OCI-LY1 (cell line): ENCODE data around the gene TSPAN12.

Source experiments
- H2AFZ ChIP-seq: fragments of 200-600 bp; sonication (generic), shearing (Covaris generic); 2 replicates; pipeline ENCODE4 v1.6.0; 2014; ENCODE audit warnings: antibody characterized with exemption, mild to moderate bottlenecking, low read length
- H3F3A ChIP-seq: fragments of 200-600 bp; sonication (generic), shearing (Covaris generic); 2 replicates; pipeline ENCODE4 v1.6.0; 2014; ENCODE audit warnings: mild to moderate bottlenecking, antibody characterized with exemption, low read length, moderate library complexity; ENCODE audit not compliant: insufficient read depth
- H3K27ac ChIP-seq: fragments of 200-600 bp; sonication (generic); 2 replicates; pipeline ENCODE4 v1.5.1; 2014; ENCODE audit warnings: low read length, mixed run types, mild to moderate bottlenecking, low read depth; ENCODE audit not compliant: poor library complexity, severe bottlenecking
- H3K27me3 ChIP-seq: fragments of 200-600 bp; sonication (generic); 2 replicates; pipeline ENCODE4 v1.6.0; 2014; ENCODE audit warnings: antibody characterized with exemption, mild to moderate bottlenecking, low read length, moderate library complexity; ENCODE audit not compliant: insufficient read depth
- H3K36me3 ChIP-seq: fragments of 200-600 bp; sonication (generic); 2 replicates; pipeline ENCODE4 v1.6.1; 2014; ENCODE audit warnings: mild to moderate bottlenecking, antibody characterized with exemption, low read length, moderate library complexity, mixed read lengths; ENCODE audit not compliant: insufficient read depth
- H3K4me1 ChIP-seq: fragments of 200-600 bp; sonication (generic); 2 replicates; pipeline ENCODE4 v1.5.1; 2014; ENCODE audit warnings: mild to moderate bottlenecking, low read length, moderate library complexity; ENCODE audit not compliant: insufficient read depth, severe bottlenecking
- H3K4me2 ChIP-seq: fragments of 200-600 bp; sonication (generic), shearing (Covaris generic); 2 replicates; pipeline ENCODE4 v1.6.1; 2014; ENCODE audit warnings: low read length
- H3K4me3 ChIP-seq: fragments of 200-600 bp; sonication (generic); 2 replicates; pipeline ENCODE4 v1.5.1; 2014; ENCODE audit warnings: low read length, low read depth, mild to moderate bottlenecking, mixed read lengths; ENCODE audit not compliant: poor library complexity, severe bottlenecking
- H3K79me2 ChIP-seq: fragments of 200-600 bp; shearing (Covaris generic); 2 replicates; pipeline ENCODE4 v1.6.1; 2016; ENCODE audit warnings: mixed run types, low read length, mixed read lengths; ENCODE audit not compliant: insufficient read depth
- H3K9ac ChIP-seq: fragments of 200-600 bp; sonication (generic), shearing (Covaris generic); 2 replicates; pipeline ENCODE4 v1.6.1; 2014; ENCODE audit warnings: mild to moderate bottlenecking, low read length, mixed read lengths
- H3K9me2 ChIP-seq: fragments of 200-600 bp; sonication (generic), shearing (Covaris generic); 2 replicates; pipeline ENCODE4 v1.6.1; 2014; ENCODE audit warnings: low read depth, mild to moderate bottlenecking, low read length, mixed read lengths
- H3K9me3 ChIP-seq: fragments of 200-600 bp; shearing (Covaris generic); 2 replicates; pipeline ENCODE4 v1.6.1; 2014; ENCODE audit warnings: low read length, mixed read lengths
- H4K20me1 ChIP-seq: fragments of 200-600 bp; sonication (generic), shearing (Covaris generic); 2 replicates; pipeline ENCODE4 v1.6.0; 2016; ENCODE audit warnings: mild to moderate bottlenecking, low read length; ENCODE audit not compliant: insufficient read depth
- EZH2 ChIP-seq: fragments of 200-600 bp; sonication (generic), shearing (Covaris generic); IDR thresholded peaks from 2 replicates; pipeline ENCODE4 v1.8.0; 2017; ENCODE audit warnings: borderline replicate concordance, mixed run types, mild to moderate bottlenecking, antibody characterized with exemption, low read length, moderate library complexity, mixed read lengths
- TF ChIP-seq, protein P1 (sequence below): fragments of 200-600 bp; sonication (generic), shearing (Covaris generic); IDR thresholded peaks from 2 replicates; pipeline ENCODE4 v1.5.1; 2017; ENCODE audit warnings: mild to moderate bottlenecking, antibody characterized with exemption, low read length, moderate library complexity, mixed read lengths

The TSPAN12 gene

DNA sequence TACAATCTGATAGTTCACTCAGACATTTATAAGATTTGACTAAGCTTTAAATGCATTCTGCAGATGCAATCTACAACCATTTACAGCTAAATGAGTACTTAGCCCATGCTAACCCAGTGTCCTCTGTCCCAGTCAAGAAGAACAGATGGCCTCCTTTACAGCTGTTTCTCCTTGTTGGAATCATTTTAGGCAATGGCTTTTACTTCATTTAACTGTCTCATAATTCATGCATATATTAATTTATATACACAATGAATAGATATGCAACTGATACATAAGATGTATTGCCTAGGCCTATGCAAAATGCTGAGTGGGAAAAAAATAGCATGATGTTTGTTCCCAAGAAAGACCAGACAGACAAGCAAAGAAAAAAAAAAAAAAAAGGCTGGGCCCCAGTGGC is 82.2 kb downstream of the TSPAN12 start:
- Histone ChIP-seq H2AFZ (no peak overlapping the region), H3K9me2 (no peaks in the 10 kb centered on the region), H3K4me2 (no peak overlapping the region), H3K4me1 (no peaks in the 10 kb centered on the region), H3F3A (no peaks in the 10 kb centered on the region), H3K36me3 (no peaks in the 10 kb centered on the region), H3K9ac (no peak overlapping the region), H3K79me2 (no peaks in the 10 kb centered on the region), H3K27me3 (peaks cover 2% of the 10 kb centered on the region; the same call in 1 of the 2 replicates), H4K20me1 (no peaks in the 10 kb centered on the region), H3K4me3 (no peak overlapping the region), H3K9me3 (no peaks in the 10 kb centered on the region), H3K27ac (no peak overlapping the region)
- TF ChIP-seq, protein P1, sequence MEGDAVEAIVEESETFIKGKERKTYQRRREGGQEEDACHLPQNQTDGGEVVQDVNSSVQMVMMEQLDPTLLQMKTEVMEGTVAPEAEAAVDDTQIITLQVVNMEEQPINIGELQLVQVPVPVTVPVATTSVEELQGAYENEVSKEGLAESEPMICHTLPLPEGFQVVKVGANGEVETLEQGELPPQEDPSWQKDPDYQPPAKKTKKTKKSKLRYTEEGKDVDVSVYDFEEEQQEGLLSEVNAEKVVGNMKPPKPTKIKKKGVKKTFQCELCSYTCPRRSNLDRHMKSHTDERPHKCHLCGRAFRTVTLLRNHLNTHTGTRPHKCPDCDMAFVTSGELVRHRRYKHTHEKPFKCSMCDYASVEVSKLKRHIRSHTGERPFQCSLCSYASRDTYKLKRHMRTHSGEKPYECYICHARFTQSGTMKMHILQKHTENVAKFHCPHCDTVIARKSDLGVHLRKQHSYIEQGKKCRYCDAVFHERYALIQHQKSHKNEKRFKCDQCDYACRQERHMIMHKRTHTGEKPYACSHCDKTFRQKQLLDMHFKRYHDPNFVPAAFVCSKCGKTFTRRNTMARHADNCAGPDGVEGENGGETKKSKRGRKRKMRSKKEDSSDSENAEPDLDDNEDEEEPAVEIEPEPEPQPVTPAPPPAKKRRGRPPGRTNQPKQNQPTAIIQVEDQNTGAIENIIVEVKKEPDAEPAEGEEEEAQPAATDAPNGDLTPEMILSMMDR, result no peak
- TF ChIP-seq EZH2, result no peak

DNA sequence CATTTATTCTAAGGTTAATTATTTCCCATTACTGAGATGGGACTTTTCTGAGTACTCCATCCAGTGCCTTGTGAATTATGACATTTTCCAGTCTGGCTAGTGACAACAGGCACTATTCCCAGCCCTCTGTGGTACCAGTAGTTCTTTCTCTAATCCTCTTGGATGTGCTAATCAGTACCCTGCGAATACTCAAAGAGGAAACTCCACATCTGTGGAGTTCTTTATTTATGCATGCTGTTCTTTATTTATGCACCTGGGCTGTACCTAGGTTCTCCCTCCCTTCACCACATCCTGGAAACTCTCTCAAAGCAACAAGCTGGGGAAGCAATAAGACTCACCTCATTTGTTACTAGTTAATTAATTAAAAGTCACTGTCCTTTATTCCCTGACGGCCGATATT is 83.5 kb downstream of the TSPAN12 start:
- Histone ChIP-seq H3K79me2 (no peaks in the 10 kb centered on the region), H3K36me3 (no peaks in the 10 kb centered on the region), H3K27ac (no peak overlapping the region), H3K9ac (no peak overlapping the region), H3K4me1 (no peaks in the 10 kb centered on the region), H3K4me3 (no peak overlapping the region), H3K4me2 (no peak overlapping the region), H3K9me3 (no peaks in the 10 kb centered on the region), H3K9me2 (no peaks in the 10 kb centered on the region), H3K27me3 (no peaks in the 10 kb centered on the region), H2AFZ (no peak overlapping the region), H3F3A (no peaks in the 10 kb centered on the region), H4K20me1 (no peaks in the 10 kb centered on the region)
- TF ChIP-seq, protein P1, result no peak
- no peak for TF ChIP-seq EZH2

DNA sequence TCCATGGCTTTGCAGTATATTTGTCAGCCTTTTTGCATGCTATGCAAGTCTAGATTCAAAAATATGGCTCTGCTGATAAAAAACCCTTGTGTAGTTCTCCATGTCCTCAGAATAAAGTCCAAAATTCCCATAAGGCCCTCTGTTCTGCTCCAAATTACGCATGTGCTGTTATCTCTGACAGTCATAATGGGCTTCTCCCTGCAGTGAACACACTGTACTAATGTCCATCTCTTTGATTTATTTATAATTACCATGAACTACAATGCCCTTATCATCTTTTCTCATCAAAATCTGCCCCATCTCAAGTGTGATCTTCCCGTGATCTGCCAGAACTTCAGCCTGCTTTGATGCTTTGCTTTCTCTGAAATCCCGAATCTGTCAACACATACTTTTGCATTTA is 87.7 kb downstream of the TSPAN12 start:
- H4K20me1 ChIP-seq, result no peaks in the 10 kb centered on the region
- no peak overlapping the region for H3K4me3 ChIP-seq
- no peaks in the 10 kb centered on the region for H3K9me3 ChIP-seq
- H3K9ac ChIP-seq, result no peak overlapping the region
- no peaks in the 10 kb centered on the region for H3F3A ChIP-seq
- no peaks in the 10 kb centered on the region for H3K27me3 ChIP-seq
- H3K27ac ChIP-seq, result no peak overlapping the region
- H3K36me3 ChIP-seq, result no peaks in the 10 kb centered on the region
- no peaks in the 10 kb centered on the region for H3K9me2 ChIP-seq
- no peak overlapping the region for H3K4me2 ChIP-seq
- TF ChIP-seq EZH2, result no peak
- TF ChIP-seq, protein P1, result no peak
- H3K4me1 ChIP-seq, result no peaks in the 10 kb centered on the region
- no peaks in the 10 kb centered on the region for H3K79me2 ChIP-seq
- H2AFZ ChIP-seq, result no peak overlapping the region
